SK-N-SH (cell line): ENCODE data around the gene C9orf43. TPM values are rescaled to one million over a fixed set of nuclear protein-coding genes. Genes with fewer than 3 reads are reported as not detected.

Experiments
- CTCF ChIA-PET: fragments of 300-600, 350-600 bp; formaldehyde crosslinking; extraction: SDS; loops from one replicate; lab custom pipeline; 2021; lab: Yijun Ruan, JAX
- POLR2A ChIA-PET: fragments of 350-600 bp; sonication (Branson Sonifier 250); formaldehyde crosslinking; extraction: SDS; loops from one replicate; lab custom pipeline; 2020; ENCODE audit warnings: antibody characterized with exemption, inconsistent platforms; lab: Yijun Ruan, JAX
- DNase-seq: peaks from one replicate; pipeline ENCODE4 v3.0.0; 2012
- H2AFZ ChIP-seq: fragments of 200-600 bp; sonication (generic); 2 replicates; pipeline ENCODE4 v1.8.1; 2016; ENCODE audit warnings: antibody characterized with exemption, mild to moderate bottlenecking, low read depth
- H3F3A ChIP-seq: fragments of 200-600 bp; sonication (generic); replicated peaks from 2 replicates; pipeline ENCODE3; 2016; ENCODE audit warnings: antibody characterized with exemption, mild to moderate bottlenecking; ENCODE audit not compliant: insufficient read depth
- H3K27ac ChIP-seq, 2 experiments: fragments of 200-500 bp in 1 of 2; fragments of 200-600 bp in 1 of 2; sonication (Bioruptor generic) in 1 of 2; sonication (generic), shearing (Covaris generic) in 1 of 2; 2 replicates each; pipeline versions ENCODE4 v1.5.1 to v1.6.1; 2014 to 2016; ENCODE audit warnings: low read depth in 2 of 2, inconsistent platforms in 1 of 2, low read length in 1 of 2, mild to moderate bottlenecking in 1 of 2, mixed read lengths in 1 of 2
- H3K27me3 ChIP-seq: fragments of 200-600 bp; sonication (generic), shearing (Covaris generic); 2 replicates; pipeline ENCODE4 v1.6.1; 2016; ENCODE audit warnings: mixed run types; ENCODE audit not compliant: insufficient read depth
- H3K36me3 ChIP-seq, 2 experiments: fragments of 200-500 bp in 1 of 2; fragments of 200-600 bp in 1 of 2; sonication (Bioruptor generic) in 1 of 2; sonication (generic) in 1 of 2; replicated peaks in 1 of 2; 2 replicates each; pipeline versions ENCODE3 to v1.5.1; 2014 to 2016; ENCODE audit warnings: low read length in 1 of 2, mild to moderate bottlenecking in 1 of 2; ENCODE audit not compliant: insufficient read depth in 2 of 2, control insufficient read depth in 1 of 2
- H3K4me1 ChIP-seq, 2 experiments: fragments of 200-500 bp in 1 of 2; fragments of 200-600 bp in 1 of 2; sonication (Bioruptor generic) in 1 of 2; sonication (generic), shearing (Covaris generic) in 1 of 2; 2 replicates each; pipeline versions ENCODE4 v1.5.1 to v1.6.1; 2014 to 2016; ENCODE audit warnings: low read depth in 1 of 2, low read length in 1 of 2, mixed run types in 1 of 2; ENCODE audit not compliant: insufficient read depth in 2 of 2, control insufficient read depth in 1 of 2
- H3K4me2 ChIP-seq: fragments of 200-600 bp; sonication (generic), shearing (Covaris generic); 2 replicates; pipeline ENCODE4 v1.6.1; 2017; ENCODE audit warnings: mixed run types
- H3K4me3 ChIP-seq, 2 experiments: fragments of 200-500 bp in 1 of 2; fragments of 200-600 bp in 1 of 2; sonication (Bioruptor generic) in 1 of 2; sonication (generic), shearing (Covaris generic) in 1 of 2; 2 replicates each; pipeline versions ENCODE4 v1.5.1 to v1.8.1; 2014 to 2016; ENCODE audit warnings: low read depth in 2 of 2, inconsistent platforms in 1 of 2, low read length in 1 of 2, mild to moderate bottlenecking in 1 of 2, mixed read lengths in 1 of 2, moderate library complexity in 1 of 2
- H3K79me2 ChIP-seq: fragments of 200-600 bp; sonication (generic); 2 replicates; pipeline ENCODE4 v1.8.1; 2017; ENCODE audit warnings: mild to moderate bottlenecking; ENCODE audit not compliant: insufficient read depth
- H3K9ac ChIP-seq: fragments of 200-600 bp; sonication (generic); 2 replicates; pipeline ENCODE4 v1.6.1; 2017; ENCODE audit warnings: mixed run types
- H3K9me2 ChIP-seq: fragments of 200-600 bp; sonication (generic); 2 replicates; pipeline ENCODE4 v1.6.1; 2017; ENCODE audit warnings: mixed run types
- H3K9me3 ChIP-seq: fragments of 200-600 bp; sonication (generic); 2 replicates; pipeline ENCODE4 v1.6.1; 2017; ENCODE audit warnings: mixed run types, mild to moderate bottlenecking, moderate library complexity
- H4K20me1 ChIP-seq: fragments of 200-600 bp; sonication (generic); 2 replicates; pipeline ENCODE4 v1.6.1; 2017; ENCODE audit warnings: mild to moderate bottlenecking, mixed run types; ENCODE audit not compliant: insufficient read depth
- CHD2 ChIP-seq: fragments of 150-350 bp; IDR thresholded peaks from 2 replicates; pipeline ENCODE4 v1.6.1; 2018; ENCODE audit warnings: low read length; ENCODE audit not compliant: partially characterized antibody
- EP300 ChIP-seq, 2 experiments: IDR thresholded peaks; 2 replicates each; pipeline versions ENCODE4 v1.4.0 to v1.6.1; 2012; ENCODE audit warnings: borderline replicate concordance in 1 of 2, low read depth in 1 of 2, low read length in 1 of 2
- EZH2phosphoT487 ChIP-seq: fragments of 200-600 bp; sonication (generic); IDR thresholded peaks from 2 replicates; pipeline ENCODE4 v1.6.1; 2017; ENCODE audit warnings: low read depth, mixed run types, mild to moderate bottlenecking, antibody characterized with exemption, moderate library complexity, borderline replicate concordance
- FOSL2 ChIP-seq: IDR thresholded peaks from 2 replicates; pipeline ENCODE4 v1.4.0; 2012; ENCODE audit warnings: low read depth, mild to moderate bottlenecking, moderate library complexity, borderline replicate concordance
- FOXJ3 ChIP-seq: sonication (generic); formaldehyde crosslinking; IDR thresholded peaks from 2 replicates; pipeline ENCODE4 v1.5.1; 2020; ENCODE audit warnings: mild to moderate bottlenecking, missing genetic modification reagents
- FOXM1 ChIP-seq: IDR thresholded peaks from 2 replicates; pipeline ENCODE4 v1.4.0; 2012; ENCODE audit warnings: low read depth, mild to moderate bottlenecking
- IRF3 ChIP-seq: fragments of 150-350 bp; IDR thresholded peaks from 2 replicates; pipeline ENCODE4 v1.6.1; 2016; ENCODE audit warnings: mild to moderate bottlenecking, low read depth, low read length
- JUND ChIP-seq: IDR thresholded peaks from 2 replicates; pipeline ENCODE4 v1.4.0; 2012
- NFIC ChIP-seq: IDR thresholded peaks from 2 replicates; pipeline ENCODE4 v1.4.0; 2012; ENCODE audit warnings: borderline replicate concordance
- REST ChIP-seq: IDR thresholded peaks from 2 replicates; pipeline ENCODE4 v1.6.1; 2012; ENCODE audit warnings: mild to moderate bottlenecking, low read depth, low read length, moderate library complexity
- SIN3A ChIP-seq: IDR thresholded peaks from 2 replicates; pipeline ENCODE4 v1.6.1; 2012; ENCODE audit warnings: low read depth, mild to moderate bottlenecking, low read length, moderate library complexity, borderline replicate concordance
- TEAD4 ChIP-seq: IDR thresholded peaks from 2 replicates; pipeline ENCODE4 v1.4.0; 2012; ENCODE audit warnings: mild to moderate bottlenecking, borderline replicate concordance; ENCODE audit not compliant: insufficient read depth
- USF2 ChIP-seq: fragments of 150-350 bp; IDR thresholded peaks from 2 replicates; pipeline ENCODE4 v1.6.1; 2017; ENCODE audit warnings: antibody characterized with exemption, low read length, low read depth, borderline replicate concordance
- YY1 ChIP-seq: IDR thresholded peaks from 2 replicates; pipeline ENCODE4 v1.4.0; 2012; ENCODE audit warnings: low read depth, mild to moderate bottlenecking
- ZBTB33 ChIP-seq: IDR thresholded peaks from 2 replicates; pipeline ENCODE4 v1.4.0; 2012; ENCODE audit warnings: low read depth, borderline replicate concordance
- WGBS: methylation state at CpG from one replicate; pipeline ENCODE4 v1.1.6; 2017; ENCODE audit warnings: low lambda C conversion rate; 5-methylcytosine and 5-hydroxymethylcytosine counted together
- polyA plus RNA-seq, 3 experiments: library from polyadenylated mRNA; depleted of rRNA; stranded (reverse); fragments of >200 nt; gene quantifications; 2 replicates each; pipeline ENCODE4 v1.2.3, GENCODE V29; 2012

Gene C9orf43
- polyA plus RNA-seq, 1 of the 3 experiments (the other 2 are of a cell fraction): 0.58 TPM

GRCh38 chr9:113449376-113449775 is 38.8 kb downstream of the C9orf43 start (continued):
- TF ChIP-seq ZBTB33: no peak
- no peak for TF ChIP-seq USF2

- no peak overlapping the region for H3K4me3 ChIP-seq
- no peaks in the 10 kb centered on the region for H3K36me3 ChIP-seq
- no peaks in the 10 kb centered on the region for H3K9me2 ChIP-seq
- H3K27me3 ChIP-seq: no peaks in the 10 kb centered on the region
- no peaks in the 10 kb centered on the region for H3K9me3 ChIP-seq
- TF ChIP-seq FOXM1 (no peak), FOXJ3 (no peak), SIN3A (no peak), JUND (no peak)
- TF ChIP-seq, all 33 proteins: peak for 0
- peaks cover 16% of the 10 kb centered on the region for H3F3A ChIP-seq
- H3K4me2 ChIP-seq: no peak overlapping the region
- no peak for DNase-seq
- WGBS: 57% methylated on average over 4 of the region's 4 CpGs
- H3K4me1 ChIP-seq: peaks cover 7 to 20% of the 10 kb centered on the region in 2 experiments
- no peaks in the 10 kb centered on the region for H4K20me1 ChIP-seq
- H3K9ac ChIP-seq: no peak overlapping the region
- H3K27ac ChIP-seq: no peak overlapping the region
- ChIA-PET CTCF (interaction anchor here (9.1 to 9.9 kb wide), 2 partner anchors 134 to 203 kb away, joined by 191 to 449 read pairs; no protein-coding TSS in a partner anchor), POLR2A (no interaction called here)
- no peak overlapping the region for H2AFZ ChIP-seq
- no peaks in the 10 kb centered on the region for H3K79me2 ChIP-seq
Observed at GRCh38 chr9:113452113-113452605, 41.6 kb downstream of the C9orf43 start.

GRCh38 chr9:113454914-113455761 is 44.6 kb downstream of the C9orf43 start:
- ChIA-PET CTCF (interaction anchor here (0.6 to 2.6 kb wide), 11 partner anchors 9 to 227 kb away, joined by 3 to 28 read pairs (median 4); no protein-coding TSS in a partner anchor), POLR2A (no interaction called here)
- no peaks in the 10 kb centered on the region for H3K9me3 ChIP-seq
- no peak for DNase-seq
- H3K27ac ChIP-seq: peak overlapping the region; percentile 91 to 92
- WGBS: 59% methylated on average over 5 of the region's 5 CpGs
- H3K36me3 ChIP-seq: no peaks in the 10 kb centered on the region
- H3K4me3 ChIP-seq: no peak overlapping the region
- H4K20me1 ChIP-seq: no peaks in the 10 kb centered on the region
- peaks cover 20% of the 10 kb centered on the region for H3F3A ChIP-seq
- peaks cover 7 to 20% of the 10 kb centered on the region in 2 experiments for H3K4me1 ChIP-seq
- H3K9me2 ChIP-seq: no peaks in the 10 kb centered on the region
- H3K79me2 ChIP-seq: no peaks in the 10 kb centered on the region
- peak overlapping the region; percentile 65; the same call in 1 of the 2 replicates for H2AFZ ChIP-seq
- peak overlapping the region; percentile 39; the same call in 1 of the 2 replicates for H3K9ac ChIP-seq
- peak overlapping the region; percentile 22 for H3K4me2 ChIP-seq
- H3K27me3 ChIP-seq: no peaks in the 10 kb centered on the region
- TF ChIP-seq EP300 (IDR thresholded peaks at IDR 0.05; ENCODE audit: borderline replicate concordance in 1 of 2, low read depth in 1 of 2, low read length in 1 of 2) (peak; percentile 9 to 66; a peak in 1 of 4 replicates), NFIC (peak; percentile 80), FOSL2 (peak; percentile 79), CHD2 (no peak), YY1 (no peak), IRF3 (no peak), REST (0 out of 2 replicates have a peak, but pooled peaks have one; percentile 17), EZH2phosphoT487 (no peak), TEAD4 (0 out of 2 replicates have a peak, but pooled peaks have one; percentile 47)
